Common myeloid progenitor, CD34-positive (primary cell): ENCODE results near the gene CXCR5.

ENCODE experiments used
- CTCF ChIA-PET: fragments of 350-600 bp; sonication (Branson Sonifier 250); formaldehyde crosslinking; loops from one replicate; lab custom pipeline; 2021; ENCODE audit warnings: antibody characterized with exemption; lab: Charles Lee
- POLR2A ChIA-PET: fragments of 350-600 bp; sonication (Branson Sonifier 250); formaldehyde crosslinking; loops from one replicate; lab custom pipeline; 2021; ENCODE audit warnings: antibody characterized with exemption; lab: Charles Lee
- DNase-seq, 3 donors: peaks; one replicate each; pipeline versions ENCODE4 v3.0.0 to v3.0.0-alpha.2; 2013
- H3K27ac ChIP-seq, 2 experiments: 1 replicate in 1 of 2; 2 replicates in 1 of 2; pipeline ENCODE4 v1.7.0; 2013; ENCODE audit warnings: inconsistent platforms in 2 of 2, low read length in 2 of 2, mild to moderate bottlenecking in 2 of 2, low read depth in 1 of 2, moderate library complexity in 1 of 2; ENCODE audit not compliant: severe bottlenecking in 2 of 2, insufficient read depth in 1 of 2, poor library complexity in 1 of 2
- H3K27me3 ChIP-seq, 5 experiments: replicated peaks in 2 of 5; 1 replicate in 3 of 5; 2 replicates in 2 of 5; pipeline versions ENCODE4 v1.6.1 to v1.7.0; 2013; ENCODE audit warnings: low read length in 4 of 5, mild to moderate bottlenecking in 2 of 5, moderate library complexity in 2 of 5, inconsistent platforms in 1 of 5; ENCODE audit not compliant: insufficient read depth in 5 of 5, control insufficient read depth in 4 of 5
- H3K36me3 ChIP-seq, 4 experiments: 1 replicate in 2 of 4; 2 replicates in 2 of 4; pipeline versions ENCODE4 v1.6.1 to v1.7.0; 2013; ENCODE audit warnings: low read length in 3 of 4, control low read depth in 1 of 4, mild to moderate bottlenecking in 1 of 4; ENCODE audit not compliant: control insufficient read depth in 4 of 4, insufficient read depth in 4 of 4
- H3K4me1 ChIP-seq, 4 experiments: 1 replicate in 3 of 4; 2 replicates in 1 of 4; pipeline versions ENCODE4 v1.6.1 to v1.7.1; 2013; ENCODE audit warnings: low read length in 3 of 4, mild to moderate bottlenecking in 3 of 4, control low read depth in 1 of 4, inconsistent platforms in 1 of 4, moderate library complexity in 1 of 4; ENCODE audit not compliant: control insufficient read depth in 4 of 4, insufficient read depth in 4 of 4; ENCODE audit errors: control extremely low read depth in 1 of 4
- H3K4me3 ChIP-seq, 7 experiments: 1 replicate in 4 of 7; 2 replicates in 3 of 7; pipeline versions ENCODE4 v1.5.1 to v1.7.0; 2013; ENCODE audit warnings: mild to moderate bottlenecking in 7 of 7, low read length in 6 of 7, moderate library complexity in 6 of 7, inconsistent platforms in 2 of 7, low read depth in 2 of 7, control low read depth in 1 of 7; ENCODE audit not compliant: insufficient read depth in 4 of 7, control insufficient read depth in 1 of 7; ENCODE audit errors: extremely low read depth in 1 of 7
- H3K9me3 ChIP-seq, 5 experiments: 1 replicate in 4 of 5; 2 replicates in 1 of 5; pipeline versions ENCODE4 v1.6.1 to v1.7.1; 2013; ENCODE audit warnings: low read length in 4 of 5, mild to moderate bottlenecking in 2 of 5, inconsistent platforms in 1 of 5, low read depth in 1 of 5, moderate library complexity in 1 of 5; ENCODE audit not compliant: control insufficient read depth in 4 of 5, insufficient read depth in 2 of 5; ENCODE audit errors: control extremely low read depth in 1 of 5
- WGBS: methylation state at CpG from one replicate; pipeline ENCODE4 v1.1.5; 2013; ENCODE audit not compliant: insufficient coverage; 5-methylcytosine and 5-hydroxymethylcytosine counted together

CXCR5 gene

GRCh38 chr11:118921121-118921928 lies 37.6 kb downstream of the CXCR5 start:
- ChIA-PET CTCF (interaction anchor here (0.9 to 13.2 kb wide), 4 partner anchors 8 to 35 kb away, joined by 3 to 256 read pairs (median 13); partner anchors contain the start of gene UPK2), POLR2A (interaction anchor here (0.7 kb wide), 1 partner anchor 1864 kb away, joined by 3 read pairs; no protein-coding TSS in a partner anchor)
- DNase-seq: no peak
- peaks cover 0 to 2% (median 0%) of the 10 kb centered on the region in 4 experiments for H3K36me3 ChIP-seq
- no peaks in the 10 kb centered on the region for H3K9me3 ChIP-seq
- peak overlapping the region in 1 of 7 experiments; percentile 1 for H3K4me3 ChIP-seq
- 78% methylated on average over 7 of the region's 13 CpGs for WGBS
- H3K27me3 ChIP-seq: no peaks in the 10 kb centered on the region
- H3K27ac ChIP-seq: no peak overlapping the region
- peaks cover 2 to 92% (median 87%) of the 10 kb centered on the region in 4 experiments for H3K4me1 ChIP-seq

GRCh38 chr11:118921929-118922744 lies 38.4 kb downstream of the CXCR5 start:
- H3K36me3 ChIP-seq: no peaks in the 10 kb centered on the region
- no peaks in the 10 kb centered on the region for H3K27me3 ChIP-seq
- H3K4me3 ChIP-seq: peak overlapping the region in 1 of 7 experiments; percentile 23
- ChIA-PET POLR2A (no interaction called here), CTCF (interaction anchor here (1.4 to 13.2 kb wide), 4 partner anchors 9 to 34 kb away, joined by 3 to 256 read pairs (median 14); partner anchors contain the start of gene UPK2)
- H3K4me1 ChIP-seq: peaks cover 5 to 92% (median 81%) of the 10 kb centered on the region in 4 experiments
- H3K9me3 ChIP-seq: no peaks in the 10 kb centered on the region
- DNase-seq: no peak
- WGBS: 89% methylated on average over 11 of the region's 20 CpGs
- H3K27ac ChIP-seq: peak overlapping the region in 1 of 2 experiments; percentile 14

DNA sequence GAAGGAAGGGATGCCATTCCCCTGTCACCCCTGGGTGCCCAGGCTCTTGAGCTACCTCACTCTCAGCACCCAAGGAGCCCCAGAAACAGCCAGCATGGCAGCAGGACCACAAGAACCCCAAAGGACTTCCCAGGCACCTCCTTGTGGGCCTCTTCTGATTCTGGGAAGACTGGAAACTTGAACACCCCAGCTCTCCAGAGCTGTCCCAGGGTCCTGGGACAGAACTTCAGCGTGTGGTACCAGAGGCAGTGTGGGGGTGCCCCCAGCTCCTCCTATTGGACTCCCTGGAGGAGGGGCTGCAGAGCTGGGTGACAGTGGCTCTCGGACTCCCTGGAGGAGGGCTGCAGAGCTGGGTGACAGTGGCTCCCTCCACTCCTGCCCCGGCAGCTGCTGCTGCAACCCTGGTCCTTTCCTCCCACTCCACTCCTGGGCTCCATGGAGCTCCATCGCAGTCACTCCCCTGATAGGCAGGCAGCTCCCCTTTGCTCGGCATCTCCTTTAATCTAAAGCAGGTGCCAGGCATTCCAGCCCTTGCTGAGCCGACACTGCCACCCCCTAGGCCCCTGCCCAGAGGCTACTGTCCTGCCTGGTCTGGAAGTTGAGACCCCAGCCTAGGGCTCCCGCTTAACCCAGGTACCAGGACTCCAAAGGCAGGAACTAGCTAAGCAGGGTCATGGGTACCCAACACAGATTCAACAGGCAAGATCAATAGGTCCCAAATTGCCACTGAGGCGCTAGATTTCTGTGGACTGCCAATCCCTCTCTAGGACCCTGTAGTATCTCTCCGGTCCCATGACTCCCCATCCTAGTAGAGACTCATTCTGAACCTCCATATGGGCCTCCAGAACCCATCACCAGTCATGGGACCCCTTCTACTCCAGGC lies 39.3 kb downstream of the CXCR5 start:
- Histone ChIP-seq H3K27me3 (no peaks in the 10 kb centered on the region), H3K27ac (peak overlapping the region in 1 of 2 experiments; percentile 21), H3K4me1 (peaks cover 5 to 94% (median 79%) of the 10 kb centered on the region in 4 experiments), H3K36me3 (no peaks in the 10 kb centered on the region), H3K9me3 (no peaks in the 10 kb centered on the region), H3K4me3 (peak overlapping the region in 4 of 7 experiments; percentile 85 to 96 (median 90))
- WGBS: 98% methylated on average over 8 of the region's 9 CpGs
- POLR2A ChIA-PET: interaction anchor here (4.2 kb wide), 1 partner anchor 10 kb away, joined by 39 read pairs; no protein-coding TSS in a partner anchor
- DNase-seq: no peak
- CTCF ChIA-PET: interaction anchor here (1.3 to 13.2 kb wide), 5 partner anchors 10 to 75 kb away, joined by 3 to 256 read pairs (median 4); partner anchors contain the start of genes CENATAC and UPK2

DNA sequence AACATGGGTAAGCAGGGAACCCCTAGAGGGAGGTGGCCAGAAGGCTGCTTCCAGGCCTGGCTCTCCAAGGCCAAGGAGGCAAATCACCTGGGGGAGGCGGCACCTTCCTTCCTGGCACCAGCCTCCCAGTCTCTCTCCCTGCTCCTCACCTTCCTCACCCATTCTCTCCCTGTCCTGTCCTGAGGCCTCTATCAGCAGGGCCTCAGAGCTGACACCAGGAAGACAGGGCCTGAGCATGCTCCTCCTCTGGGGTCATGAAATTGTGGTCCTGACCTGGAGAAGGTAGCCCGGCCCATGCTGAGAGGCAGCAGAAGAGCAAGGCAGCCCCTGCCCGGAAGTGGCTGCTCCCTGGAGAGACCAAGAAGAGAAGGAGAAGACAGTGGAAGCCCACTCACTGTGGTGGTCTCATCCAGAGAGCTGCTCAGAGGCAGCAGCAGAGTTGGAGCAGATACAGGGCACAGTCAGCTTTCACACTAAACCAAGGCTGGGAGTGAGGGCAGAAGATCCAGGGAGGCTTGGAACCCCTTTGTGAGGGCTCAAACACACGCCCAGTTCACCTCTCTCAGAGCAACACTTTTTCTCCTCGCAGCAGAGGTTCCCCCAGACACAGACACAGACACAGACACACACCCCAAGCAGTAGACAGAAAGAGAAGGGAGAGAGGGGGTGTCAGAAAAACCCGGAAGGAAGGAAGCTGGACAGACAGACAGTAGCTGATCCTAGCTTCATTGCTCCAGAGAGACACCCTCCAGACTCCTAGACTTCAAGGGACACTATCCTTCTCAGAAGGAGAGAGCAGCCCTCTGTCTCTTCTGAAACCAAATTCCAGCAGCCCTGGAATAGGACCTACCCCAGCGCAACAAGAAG lies 40.3 kb downstream of the CXCR5 start:
- peaks cover 5 to 94% (median 76%) of the 10 kb centered on the region in 4 experiments for H3K4me1 ChIP-seq
- ChIA-PET POLR2A (interaction anchor here (0.6 to 4.2 kb wide), 2 partner anchors 11 to 133 kb away, joined by 3 to 39 read pairs; partner anchors contain the start of gene DDX6), CTCF (interaction anchor here (0.9 to 13.2 kb wide), 5 partner anchors 11 to 74 kb away, joined by 3 to 256 read pairs (median 5); partner anchors contain the start of genes CENATAC and UPK2)
- WGBS: 56% methylated on average over 4 of the region's 7 CpGs
- no peaks in the 10 kb centered on the region for H3K36me3 ChIP-seq
- H3K27me3 ChIP-seq: no peaks in the 10 kb centered on the region
- H3K27ac ChIP-seq: peak overlapping the region in 1 of 2 experiments; percentile 68
- peak overlapping the region; percentile 70 to 96 (median 85) for H3K4me3 ChIP-seq
- H3K9me3 ChIP-seq: no peaks in the 10 kb centered on the region
- no peak for DNase-seq

GRCh38 chr11:118924591-118925585 lies 41.2 kb downstream of the CXCR5 start:
- CTCF ChIA-PET: interaction anchor here (0.6 to 13.2 kb wide), 9 partner anchors 8 to 235 kb away, joined by 3 to 256 read pairs (median 4); partner anchors contain the start of genes CENATAC and UPK2
- Histone ChIP-seq H3K4me3 (peak overlapping the region; percentile 70 to 96 (median 85)), H3K4me1 (peaks cover 5 to 89% (median 71%) of the 10 kb centered on the region in 4 experiments), H3K27ac (peak overlapping the region in 1 of 2 experiments; percentile 68), H3K9me3 (no peaks in the 10 kb centered on the region), H3K36me3 (no peaks in the 10 kb centered on the region), H3K27me3 (no peaks in the 10 kb centered on the region)
- whole genome bisulfite sequencing: 0% methylated on average over 31 of the region's 45 CpGs
- POLR2A ChIA-PET: interaction anchor here (0.6 to 4.2 kb wide), 3 partner anchors 12 to 353 kb away, joined by 3 to 39 read pairs (median 3); partner anchors contain the start of genes ARCN1 and DDX6
- peak in 2 of 3 donors; percentile 56 to 69 for DNase-seq
